ENCODE measurements around the gene ATG5. TPM values are rescaled to one million over a fixed set of nuclear protein-coding genes. Genes with fewer than 3 reads are reported as not detected.

Gene ATG5
- polyA plus RNA-seq, 1 experiment = 53.9 TPM

DNA sequence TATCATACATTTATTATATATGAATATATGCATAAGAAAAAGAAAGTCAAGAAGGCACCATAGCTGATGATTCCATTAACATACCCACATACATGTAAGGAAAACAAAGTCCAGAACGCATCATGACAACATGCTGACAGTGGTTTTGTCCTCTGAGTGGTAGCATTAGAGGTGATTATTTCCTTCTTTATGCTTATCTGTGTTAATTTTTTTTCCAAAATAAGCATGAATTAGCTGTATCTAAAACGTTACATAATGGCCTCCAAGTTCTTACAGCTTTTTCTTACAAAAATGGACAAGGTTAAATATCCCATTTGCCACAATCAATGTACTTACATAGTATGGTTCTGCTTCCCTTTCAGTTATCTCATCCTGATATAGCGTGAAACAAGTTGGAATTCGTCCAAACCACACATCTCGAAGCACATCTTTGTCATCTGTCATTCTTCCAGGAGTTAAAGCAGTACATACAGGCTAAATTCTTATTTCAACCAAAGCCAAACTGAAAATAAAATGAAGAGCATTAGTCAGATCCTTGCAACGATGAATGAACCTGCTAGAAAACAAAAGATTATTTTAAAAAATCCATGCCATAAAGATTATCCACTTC lies 9.7 kb downstream of the ATG5 start:
- H3K27me3 ChIP-seq (ENCODE audit: control insufficient read depth, insufficient read depth, low read length) = no peaks in the 10 kb centered on the region
- POLR2A ChIA-PET = interaction anchor here (1.0 kb wide), 1 partner anchor 10 kb away, joined by 4 read pairs; the partner anchor contains the start of gene ATG5
- CTCF ChIA-PET = interaction anchor here (0.8 kb wide), 1 partner anchor 15 kb away, joined by 3 read pairs; no protein-coding TSS in a partner anchor
- H3K4me3 ChIP-seq (ENCODE audit: low read depth, low read length) = no peak overlapping the region
- DNase-seq (ENCODE audit: low read depth, low spot score) = no peak
- no peaks in the 10 kb centered on the region for H3K9me3 ChIP-seq (ENCODE audit: control insufficient read depth, insufficient read depth, low read length)
- TF ChIP-seq, protein P1, sequence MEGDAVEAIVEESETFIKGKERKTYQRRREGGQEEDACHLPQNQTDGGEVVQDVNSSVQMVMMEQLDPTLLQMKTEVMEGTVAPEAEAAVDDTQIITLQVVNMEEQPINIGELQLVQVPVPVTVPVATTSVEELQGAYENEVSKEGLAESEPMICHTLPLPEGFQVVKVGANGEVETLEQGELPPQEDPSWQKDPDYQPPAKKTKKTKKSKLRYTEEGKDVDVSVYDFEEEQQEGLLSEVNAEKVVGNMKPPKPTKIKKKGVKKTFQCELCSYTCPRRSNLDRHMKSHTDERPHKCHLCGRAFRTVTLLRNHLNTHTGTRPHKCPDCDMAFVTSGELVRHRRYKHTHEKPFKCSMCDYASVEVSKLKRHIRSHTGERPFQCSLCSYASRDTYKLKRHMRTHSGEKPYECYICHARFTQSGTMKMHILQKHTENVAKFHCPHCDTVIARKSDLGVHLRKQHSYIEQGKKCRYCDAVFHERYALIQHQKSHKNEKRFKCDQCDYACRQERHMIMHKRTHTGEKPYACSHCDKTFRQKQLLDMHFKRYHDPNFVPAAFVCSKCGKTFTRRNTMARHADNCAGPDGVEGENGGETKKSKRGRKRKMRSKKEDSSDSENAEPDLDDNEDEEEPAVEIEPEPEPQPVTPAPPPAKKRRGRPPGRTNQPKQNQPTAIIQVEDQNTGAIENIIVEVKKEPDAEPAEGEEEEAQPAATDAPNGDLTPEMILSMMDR (IDR thresholded peaks at IDR 0.05; ENCODE audit: low read depth, low read length) = no peak
- no peak overlapping the region for H3K27ac ChIP-seq (ENCODE audit: low read depth, low read length)

DNA sequence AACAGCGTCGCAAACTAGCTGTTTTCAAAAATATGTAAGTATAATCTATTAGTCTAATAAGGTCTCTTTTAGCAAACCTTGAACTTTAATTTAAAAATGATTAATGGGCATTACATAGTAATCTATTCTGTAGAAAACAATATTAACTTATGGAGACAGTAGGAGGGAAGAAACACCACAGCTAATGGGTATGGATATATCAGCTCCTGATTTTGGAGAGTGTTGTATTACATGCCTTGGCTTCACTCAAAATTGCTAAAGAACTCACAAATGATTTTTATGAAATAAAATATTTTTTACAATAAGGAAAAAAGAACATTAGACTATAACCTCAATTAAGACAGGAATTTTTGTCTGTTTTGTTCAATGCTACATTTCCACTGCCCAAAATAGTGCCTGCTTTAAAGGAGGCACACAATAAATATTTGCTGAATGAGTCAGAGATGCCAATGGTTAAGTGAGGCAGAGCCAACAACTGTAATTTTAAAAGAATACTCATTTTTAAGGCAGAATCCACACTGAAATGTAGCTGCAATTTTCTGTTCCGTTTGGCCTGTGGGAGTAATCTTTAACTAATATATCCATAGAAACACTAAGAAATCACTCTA lies 15.7 kb downstream of the ATG5 start:
- H3K4me3 ChIP-seq (ENCODE audit: low read depth, low read length) = no peak overlapping the region
- TF ChIP-seq, protein P1 (IDR thresholded peaks at IDR 0.05; ENCODE audit: low read depth, low read length) = no peak
- no peaks in the 10 kb centered on the region for H3K9me3 ChIP-seq (ENCODE audit: control insufficient read depth, insufficient read depth, low read length)
- ChIA-PET POLR2A (no interaction called here), CTCF (interaction anchor here (0.6 to 2.0 kb wide), 4 partner anchors 9 to 825 kb away, joined by 3 to 13 read pairs (median 4); no protein-coding TSS in a partner anchor)
- H3K27me3 ChIP-seq (ENCODE audit: control insufficient read depth, insufficient read depth, low read length) = no peaks in the 10 kb centered on the region
- no peak overlapping the region for H3K27ac ChIP-seq (ENCODE audit: low read depth, low read length)
- no peak for DNase-seq (ENCODE audit: low read depth, low spot score)

DNA sequence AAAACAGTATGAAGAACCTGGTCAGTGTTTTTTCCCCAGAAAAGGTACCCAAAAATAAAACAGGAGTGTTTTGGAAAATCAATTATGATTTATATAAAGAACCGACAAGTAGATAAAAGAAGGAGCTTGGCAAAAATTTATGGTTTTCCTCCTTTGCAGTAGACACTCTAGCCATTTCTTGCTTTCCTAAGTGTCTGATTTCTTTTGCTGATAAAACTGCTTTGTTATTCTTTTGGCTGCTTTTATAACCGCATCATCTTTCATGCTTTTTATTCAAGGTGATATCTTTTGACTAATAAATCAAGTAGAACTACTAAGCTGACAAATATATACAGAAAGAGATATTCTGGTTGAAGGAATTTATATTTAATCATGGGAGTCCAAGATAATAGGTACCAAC lies 16.6 kb downstream of the ATG5 start:
- Histone ChIP-seq H3K9me3 (ENCODE audit: control insufficient read depth, insufficient read depth, low read length) (no peaks in the 10 kb centered on the region), H3K27me3 (ENCODE audit: control insufficient read depth, insufficient read depth, low read length) (no peaks in the 10 kb centered on the region), H3K27ac (ENCODE audit: low read depth, low read length) (no peak overlapping the region), H3K4me3 (ENCODE audit: low read depth, low read length) (no peak overlapping the region)
- ChIA-PET POLR2A (no interaction called here), CTCF (interaction anchor here (0.6 to 2.0 kb wide), 6 partner anchors 8 to 1221 kb away, joined by 3 to 13 read pairs (median 3); no protein-coding TSS in a partner anchor)
- DNase-seq (ENCODE audit: low read depth, low spot score) = no peak
- TF ChIP-seq, protein P1 (IDR thresholded peaks at IDR 0.05; ENCODE audit: low read depth, low read length) = no peak

DNA sequence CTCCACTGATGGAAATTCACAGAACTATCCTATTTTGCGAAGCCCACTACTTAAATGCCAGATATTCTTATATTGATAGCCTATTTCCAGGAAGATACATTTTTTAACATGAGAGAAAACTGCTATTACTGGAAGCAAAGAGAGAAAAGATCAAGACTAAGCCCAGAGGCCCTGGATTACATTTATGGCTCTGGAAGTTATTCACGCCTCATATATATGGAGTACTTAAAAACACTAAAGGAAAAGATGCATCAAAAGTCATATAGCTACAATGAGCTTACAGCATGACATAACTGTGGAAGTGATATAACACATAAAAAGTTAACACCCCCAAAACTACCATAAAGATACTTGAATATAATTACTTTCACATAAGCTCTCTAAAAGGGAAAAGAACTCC lies 19.8 kb downstream of the ATG5 start:
- ChIA-PET POLR2A (no interaction called here), CTCF (interaction anchor here (1.9 kb wide), 1 partner anchor 874 kb away, joined by 6 read pairs; no protein-coding TSS in a partner anchor)
- Histone ChIP-seq H3K9me3 (ENCODE audit: control insufficient read depth, insufficient read depth, low read length) (no peaks in the 10 kb centered on the region), H3K4me3 (ENCODE audit: low read depth, low read length) (no peak overlapping the region), H3K27ac (ENCODE audit: low read depth, low read length) (no peak overlapping the region), H3K27me3 (ENCODE audit: control insufficient read depth, insufficient read depth, low read length) (no peaks in the 10 kb centered on the region)
- TF ChIP-seq, protein P1 (IDR thresholded peaks at IDR 0.05; ENCODE audit: low read depth, low read length) = no peak
- no peak for DNase-seq (ENCODE audit: low read depth, low spot score)

DNA sequence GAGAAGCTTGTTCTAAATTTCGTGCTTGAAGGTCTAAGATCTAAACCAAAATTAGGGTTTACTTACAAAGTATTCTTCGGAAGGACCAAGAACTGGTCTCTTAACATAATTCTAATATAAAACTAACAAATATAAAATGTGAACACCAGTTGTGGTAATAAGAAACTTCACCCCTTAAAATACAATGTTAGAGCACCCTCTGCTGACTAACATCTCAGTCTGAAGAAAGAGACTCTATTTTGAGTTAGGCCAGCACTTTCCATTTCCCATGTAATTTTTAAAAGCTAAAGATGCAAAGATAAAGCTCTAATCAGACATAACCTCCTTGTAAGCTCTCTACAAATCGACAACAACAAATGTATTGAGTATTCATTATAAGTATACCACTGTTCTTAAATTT lies 24.6 kb downstream of the ATG5 start:
- DNase-seq (ENCODE audit: low read depth, low spot score) = peak; percentile 21
- H3K27ac ChIP-seq (ENCODE audit: low read depth, low read length) = no peak overlapping the region

More for the DNA sequence above, 24.6 kb downstream of the ATG5 start:
- TF ChIP-seq, protein P1 (IDR thresholded peaks at IDR 0.05; ENCODE audit: low read depth, low read length) = peak; percentile 62
- CTCF ChIA-PET = interaction anchor here (0.6 to 4.2 kb wide), 45 partner anchors 9 to 878 kb away, joined by 3 to 59 read pairs (median 3); partner anchors contain the start of gene ATG5
- Histone ChIP-seq H3K4me3 (ENCODE audit: low read depth, low read length) (no peak overlapping the region), H3K9me3 (ENCODE audit: control insufficient read depth, insufficient read depth, low read length) (no peaks in the 10 kb centered on the region), H3K27me3 (ENCODE audit: control insufficient read depth, insufficient read depth, low read length) (no peaks in the 10 kb centered on the region)
- POLR2A ChIA-PET = no interaction called here
